Subcutaneous adipose tissue (tissue), 4 donors: ENCODE results near the gene FAM3C. TPM values are rescaled to one million over a fixed set of nuclear protein-coding genes. Genes with fewer than 3 reads are reported as not detected.

Experiments
- total RNA-seq, 4 donors: library from RNA; depleted of rRNA; stranded (reverse); fragments of >200 nt; gene quantifications; one replicate each; pipeline ENCODE4 v1.1.0, GENCODE V29; 2016
- TF ChIP-seq, protein P1 (sequence below): fragments of 450-650 bp; IDR thresholded peaks from one replicate; pipeline ENCODE4 v1.5.1; 2016; ENCODE audit warnings: low read depth, mild to moderate bottlenecking, control low read depth, antibody characterized with exemption, moderate library complexity

FAM3C gene
- total RNA-seq, 4 donors from 2014 or later = 29.6 to 54.0 (median 41.1) TPM

DNA sequence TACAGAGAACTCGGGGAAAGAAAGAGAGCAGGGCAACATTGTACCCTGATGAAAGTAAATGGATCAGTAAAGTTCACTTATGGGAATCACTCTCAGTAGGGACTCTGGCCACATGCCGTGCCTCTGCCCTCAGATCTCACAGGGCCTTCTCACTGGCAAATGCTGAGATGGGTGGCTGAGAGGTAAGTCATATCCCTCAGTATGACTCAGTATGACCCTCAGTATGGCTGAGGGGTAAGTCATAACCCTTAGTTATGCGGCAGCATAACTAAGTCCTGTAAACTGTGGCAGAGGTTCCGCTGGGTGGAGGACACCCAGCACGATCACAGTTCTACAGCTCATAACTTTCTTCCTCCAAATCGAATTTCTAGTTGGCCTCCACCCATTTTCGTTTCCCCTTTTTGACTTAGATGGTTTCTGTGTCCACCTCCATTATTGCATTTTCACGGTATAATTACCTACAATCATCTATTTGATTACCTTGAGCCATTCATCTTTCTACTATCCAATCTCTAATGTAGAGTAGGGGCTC is 93.8 kb downstream of the FAM3C start:
- TF ChIP-seq, protein P1, sequence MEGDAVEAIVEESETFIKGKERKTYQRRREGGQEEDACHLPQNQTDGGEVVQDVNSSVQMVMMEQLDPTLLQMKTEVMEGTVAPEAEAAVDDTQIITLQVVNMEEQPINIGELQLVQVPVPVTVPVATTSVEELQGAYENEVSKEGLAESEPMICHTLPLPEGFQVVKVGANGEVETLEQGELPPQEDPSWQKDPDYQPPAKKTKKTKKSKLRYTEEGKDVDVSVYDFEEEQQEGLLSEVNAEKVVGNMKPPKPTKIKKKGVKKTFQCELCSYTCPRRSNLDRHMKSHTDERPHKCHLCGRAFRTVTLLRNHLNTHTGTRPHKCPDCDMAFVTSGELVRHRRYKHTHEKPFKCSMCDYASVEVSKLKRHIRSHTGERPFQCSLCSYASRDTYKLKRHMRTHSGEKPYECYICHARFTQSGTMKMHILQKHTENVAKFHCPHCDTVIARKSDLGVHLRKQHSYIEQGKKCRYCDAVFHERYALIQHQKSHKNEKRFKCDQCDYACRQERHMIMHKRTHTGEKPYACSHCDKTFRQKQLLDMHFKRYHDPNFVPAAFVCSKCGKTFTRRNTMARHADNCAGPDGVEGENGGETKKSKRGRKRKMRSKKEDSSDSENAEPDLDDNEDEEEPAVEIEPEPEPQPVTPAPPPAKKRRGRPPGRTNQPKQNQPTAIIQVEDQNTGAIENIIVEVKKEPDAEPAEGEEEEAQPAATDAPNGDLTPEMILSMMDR = no peak

DNA sequence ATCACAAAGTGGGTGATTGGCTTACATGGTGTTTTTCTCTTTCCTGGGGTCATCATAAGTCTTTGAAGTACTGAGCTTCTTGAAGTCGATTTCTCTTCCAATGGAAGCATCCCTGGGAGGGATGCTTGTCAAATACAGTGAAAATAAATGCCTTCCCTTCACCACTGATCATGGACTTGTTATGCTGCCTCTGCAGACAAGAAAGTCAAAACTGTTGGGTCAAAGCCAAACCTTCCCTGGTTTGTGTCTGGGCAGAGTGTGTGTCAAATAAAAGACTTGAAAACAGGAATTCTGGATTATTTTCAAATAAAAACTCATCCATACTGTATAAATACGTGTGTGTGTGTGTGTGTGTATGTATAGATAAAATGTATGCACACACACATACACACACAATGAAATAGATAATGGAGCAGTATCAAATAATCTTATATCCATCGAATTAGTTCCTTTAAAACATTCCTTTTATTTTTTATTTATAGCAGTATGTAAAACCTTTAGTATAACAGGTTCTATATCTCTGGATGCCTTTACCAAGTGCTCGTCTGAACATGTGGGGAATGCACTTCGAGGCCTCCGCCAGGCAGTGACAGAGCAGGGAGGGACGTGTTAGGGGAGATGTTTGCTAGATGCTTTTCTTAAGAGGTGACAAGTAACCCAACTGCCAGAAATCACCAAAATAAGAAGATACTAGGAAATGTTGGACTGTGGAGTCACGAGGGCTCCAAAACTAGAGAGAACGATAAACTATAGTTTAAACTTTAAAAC is 94.5 kb downstream of the FAM3C start:
- TF ChIP-seq, protein P1 = no peak

DNA sequence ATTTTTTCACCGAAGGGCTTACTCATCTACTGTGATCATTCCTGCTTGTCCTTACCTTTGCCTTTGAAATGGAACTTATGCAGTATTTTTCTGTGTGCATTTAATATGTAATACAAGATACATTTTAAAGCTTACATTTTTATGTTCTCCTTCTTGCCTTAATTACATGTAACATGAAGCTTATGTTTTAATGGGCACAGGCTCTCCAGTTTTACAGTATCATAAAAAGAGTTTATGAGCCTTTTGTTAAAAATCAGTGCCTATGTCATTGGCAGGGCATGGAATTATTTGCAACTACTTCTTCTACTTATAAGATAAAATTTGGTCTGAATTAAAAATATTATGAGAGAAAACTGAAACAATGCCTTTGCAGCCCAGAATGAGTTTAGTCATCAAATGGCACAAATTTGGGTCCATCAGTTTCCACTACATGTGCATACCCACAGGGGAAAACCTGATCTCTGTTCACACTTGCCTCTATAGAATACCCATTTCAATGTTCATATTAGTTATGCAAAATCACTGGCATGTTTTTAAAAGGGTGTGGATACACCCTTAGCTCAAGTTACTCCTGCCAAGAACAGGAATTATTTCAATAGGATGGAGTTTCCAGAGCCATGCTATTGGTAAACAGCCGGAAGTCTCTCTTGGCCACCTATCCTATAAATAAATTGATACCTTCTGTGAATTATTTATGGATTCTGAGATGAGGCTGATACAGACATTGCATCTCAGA is 95.3 kb downstream of the FAM3C start:
- TF ChIP-seq, protein P1 = no peak

Other genes starting within 250 kb of the FAM3C start
- gene WNT16, start 67.3 kb downstream of the FAM3C start, total RNA-seq = not detected